ENCODE results near the gene NAT9. TPM values are rescaled to one million over a fixed set of nuclear protein-coding genes. Genes with fewer than 3 reads are reported as not detected.

Gene NAT9
- total RNA-seq (29.0 and 39.6 TPM in 2 replicates), polyA plus RNA-seq (21.2 and 34.7 TPM in 2 replicates), polyA minus RNA-seq (ENCODE audit: low replicate concordance) (28.4 and 31.8 TPM in 2 replicates)
- polyA plus RNA-seq (2012) = 33.8 and 47.6 TPM in 2 replicates

DNA sequence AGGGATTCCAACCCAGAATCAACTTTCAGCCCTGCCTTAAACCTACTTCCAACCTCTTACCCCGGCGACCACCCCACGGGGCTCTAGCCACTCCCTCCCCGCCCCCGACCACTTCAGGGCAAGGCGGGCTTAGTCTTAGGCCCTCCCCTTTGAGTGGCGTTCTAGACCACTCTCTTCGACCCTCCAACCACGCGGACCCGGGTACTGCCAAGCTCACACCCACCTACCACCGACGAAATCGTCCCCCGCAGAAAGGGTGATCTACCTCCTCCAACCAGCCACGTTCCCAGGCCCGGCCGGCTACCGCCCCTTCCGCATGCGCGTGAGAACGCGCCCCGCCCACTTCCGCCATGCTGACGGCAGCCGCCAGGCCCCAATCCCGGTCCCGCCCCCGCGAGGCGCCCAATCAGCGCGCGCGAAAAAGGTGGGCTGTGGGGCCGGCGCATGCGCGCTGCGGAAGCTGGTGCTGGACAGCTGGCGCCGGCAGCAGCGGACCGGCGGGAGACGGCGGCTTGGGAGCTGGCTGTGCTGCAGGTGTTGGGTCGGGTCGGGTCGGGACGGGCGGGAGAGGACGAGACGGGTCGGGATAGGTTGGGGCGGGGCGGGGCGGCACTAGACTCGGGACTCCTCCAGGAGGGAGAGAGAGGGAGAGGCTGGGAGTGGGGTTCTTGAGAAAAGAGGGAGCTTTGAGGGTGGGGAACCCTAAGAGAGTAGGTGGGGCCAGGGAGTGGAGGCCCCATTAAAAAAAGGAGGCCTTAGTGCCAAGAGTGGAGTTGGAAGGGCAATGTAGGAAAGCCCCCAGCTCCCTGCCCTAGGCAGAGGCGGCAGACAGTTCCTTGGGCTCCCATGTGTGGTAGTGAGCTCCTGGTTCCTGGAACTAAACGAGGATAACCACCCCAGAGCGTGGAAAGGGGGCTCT is at the start of gene NAT9:
TSS of gene NAT9 (minus strand) at position 302 of the 919 bp plus-strand sequence. CDS start 647 bp downstream, outside the sequence.
- peak within 1 kb of the TSS; percentile 84 for H3K27ac ChIP-seq (ENCODE audit: insufficient read depth, low read length)
- H3K79me2 ChIP-seq (ENCODE audit: control insufficient read depth, insufficient read depth, low read length) = peaks cover 20% of the 10 kb centered on the region
- peak within 1 kb of the TSS; percentile 72 for H3K9ac ChIP-seq (ENCODE audit: insufficient read depth, low read length)
- peak within 1 kb of the TSS; percentile 87 for H3K4me2 ChIP-seq (ENCODE audit: extremely low read depth, insufficient read depth, low read length)
- H3K9me3 ChIP-seq (ENCODE audit: control insufficient read depth, insufficient read depth, low read depth, low read length) = no peaks in the 10 kb centered on the region
- H4K20me1 ChIP-seq (ENCODE audit: control insufficient read depth, extremely low read depth, insufficient read depth, low read length) = no peaks in the 10 kb centered on the region
- peak within 1 kb of the TSS; percentile 82 to 97 (median 93) for H3K4me3 ChIP-seq (replicated peaks in 1 of 4; ENCODE audit: control extremely low read depth in 1 of 4, insufficient read depth in 1 of 4, low read depth in 3 of 4, low read length in 4 of 4)
- DNase-seq (ENCODE audit: low read depth in 2 of 2) = peak; percentile 92 to 94
- H2AFZ ChIP-seq (ENCODE audit: low read length) = peak within 1 kb of the TSS; percentile 94
- H3K27me3 ChIP-seq (ENCODE audit: control insufficient read depth, insufficient read depth, low read length) = no peaks in the 10 kb centered on the region
- H3K4me1 ChIP-seq (ENCODE audit: control insufficient read depth, extremely low read depth, insufficient read depth, low read length) = peaks cover 4% of the 10 kb centered on the region
- H3K36me3 ChIP-seq (ENCODE audit: control insufficient read depth, insufficient read depth, low read length) = peaks cover 18% of the 10 kb centered on the region
- TF ChIP-seq, protein P1, sequence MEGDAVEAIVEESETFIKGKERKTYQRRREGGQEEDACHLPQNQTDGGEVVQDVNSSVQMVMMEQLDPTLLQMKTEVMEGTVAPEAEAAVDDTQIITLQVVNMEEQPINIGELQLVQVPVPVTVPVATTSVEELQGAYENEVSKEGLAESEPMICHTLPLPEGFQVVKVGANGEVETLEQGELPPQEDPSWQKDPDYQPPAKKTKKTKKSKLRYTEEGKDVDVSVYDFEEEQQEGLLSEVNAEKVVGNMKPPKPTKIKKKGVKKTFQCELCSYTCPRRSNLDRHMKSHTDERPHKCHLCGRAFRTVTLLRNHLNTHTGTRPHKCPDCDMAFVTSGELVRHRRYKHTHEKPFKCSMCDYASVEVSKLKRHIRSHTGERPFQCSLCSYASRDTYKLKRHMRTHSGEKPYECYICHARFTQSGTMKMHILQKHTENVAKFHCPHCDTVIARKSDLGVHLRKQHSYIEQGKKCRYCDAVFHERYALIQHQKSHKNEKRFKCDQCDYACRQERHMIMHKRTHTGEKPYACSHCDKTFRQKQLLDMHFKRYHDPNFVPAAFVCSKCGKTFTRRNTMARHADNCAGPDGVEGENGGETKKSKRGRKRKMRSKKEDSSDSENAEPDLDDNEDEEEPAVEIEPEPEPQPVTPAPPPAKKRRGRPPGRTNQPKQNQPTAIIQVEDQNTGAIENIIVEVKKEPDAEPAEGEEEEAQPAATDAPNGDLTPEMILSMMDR (conservative IDR thresholded peaks at IDR 0.05 in 1 of 2, IDR thresholded peaks at IDR 0.05 in 1 of 2; ENCODE audit: low read depth in 1 of 2, low read length in 2 of 2) = no peak
- no peak for TF ChIP-seq EZH2 (IDR thresholded peaks at IDR 0.05; ENCODE audit: low read length, missing control alignments)

DNA sequence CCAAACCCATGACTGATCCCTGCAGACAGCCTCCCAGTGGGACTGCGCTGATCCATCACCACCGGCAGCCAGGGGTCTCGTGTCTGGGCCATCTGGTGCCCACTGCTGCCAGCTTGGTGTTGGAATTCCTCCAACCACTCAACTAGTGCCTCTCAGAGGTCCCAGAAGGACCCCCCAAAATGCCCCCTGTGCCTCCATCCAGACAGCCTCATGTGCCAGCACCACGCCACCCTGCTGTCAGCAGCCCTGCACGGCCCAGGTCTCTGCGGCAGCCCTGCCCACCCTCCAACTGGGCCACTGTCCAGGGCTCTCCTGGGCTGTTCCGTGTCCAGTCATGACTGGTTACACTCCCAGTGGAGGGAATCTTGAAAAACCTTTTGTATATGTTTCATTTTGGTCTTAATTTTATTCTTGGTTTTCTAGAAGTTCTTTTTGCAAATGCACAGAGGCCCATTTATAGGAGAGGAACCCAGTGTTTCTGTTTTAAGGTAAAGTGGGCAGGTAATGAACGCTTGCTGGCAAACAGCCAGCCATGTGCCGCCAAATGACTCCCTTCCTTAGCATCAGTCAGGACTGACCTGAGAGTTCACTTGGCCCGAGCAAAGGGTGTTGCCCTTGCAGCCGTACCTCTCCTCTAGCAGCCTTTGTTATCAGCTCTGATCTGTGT is 48.9 kb upstream of the NAT9 start:
- Histone ChIP-seq H3K9ac (ENCODE audit: insufficient read depth, low read length) (no peak overlapping the region), H3K27me3 (ENCODE audit: control insufficient read depth, insufficient read depth, low read length) (no peaks in the 10 kb centered on the region), H3K4me3 (replicated peaks in 1 of 4; ENCODE audit: control extremely low read depth in 1 of 4, insufficient read depth in 1 of 4, low read depth in 3 of 4, low read length in 4 of 4) (no peak overlapping the region), H3K4me2 (ENCODE audit: extremely low read depth, insufficient read depth, low read length) (no peak overlapping the region), H3K27ac (ENCODE audit: insufficient read depth, low read length) (no peak overlapping the region), H3K4me1 (ENCODE audit: control insufficient read depth, extremely low read depth, insufficient read depth, low read length) (no peaks in the 10 kb centered on the region), H2AFZ (ENCODE audit: low read length) (no peak overlapping the region), H3K79me2 (ENCODE audit: control insufficient read depth, insufficient read depth, low read length) (no peaks in the 10 kb centered on the region), H4K20me1 (ENCODE audit: control insufficient read depth, extremely low read depth, insufficient read depth, low read length) (no peaks in the 10 kb centered on the region), H3K9me3 (ENCODE audit: control insufficient read depth, insufficient read depth, low read depth, low read length) (no peaks in the 10 kb centered on the region), H3K36me3 (ENCODE audit: control insufficient read depth, insufficient read depth, low read length) (peaks cover 1% of the 10 kb centered on the region)
- TF ChIP-seq, protein P1 (conservative IDR thresholded peaks at IDR 0.05 in 1 of 2, IDR thresholded peaks at IDR 0.05 in 1 of 2; ENCODE audit: low read depth in 1 of 2, low read length in 2 of 2) = no peak
- no peak for TF ChIP-seq EZH2 (IDR thresholded peaks at IDR 0.05; ENCODE audit: low read length, missing control alignments)
- DNase-seq (ENCODE audit: low read depth in 2 of 2) = no peak

- peaks cover 1% of the 10 kb centered on the region for H3K36me3 ChIP-seq (ENCODE audit: control insufficient read depth, insufficient read depth, low read length)
- H3K4me1 ChIP-seq (ENCODE audit: control insufficient read depth, extremely low read depth, insufficient read depth, low read length) = no peaks in the 10 kb centered on the region
These were observed 46.8 kb upstream of the NAT9 start for GRCh38 chr17:74822939-74823367.

More at GRCh38 chr17:74822939-74823367, 46.8 kb upstream of the NAT9 start:
- Histone ChIP-seq H3K27ac (ENCODE audit: insufficient read depth, low read length) (no peak overlapping the region), H3K27me3 (ENCODE audit: control insufficient read depth, insufficient read depth, low read length) (no peaks in the 10 kb centered on the region), H2AFZ (ENCODE audit: low read length) (no peak overlapping the region), H3K9me3 (ENCODE audit: control insufficient read depth, insufficient read depth, low read depth, low read length) (no peaks in the 10 kb centered on the region), H3K4me2 (ENCODE audit: extremely low read depth, insufficient read depth, low read length) (no peak overlapping the region), H3K9ac (ENCODE audit: insufficient read depth, low read length) (no peak overlapping the region), H3K79me2 (ENCODE audit: control insufficient read depth, insufficient read depth, low read length) (no peaks in the 10 kb centered on the region), H4K20me1 (ENCODE audit: control insufficient read depth, extremely low read depth, insufficient read depth, low read length) (no peaks in the 10 kb centered on the region), H3K4me3 (replicated peaks in 1 of 4; ENCODE audit: control extremely low read depth in 1 of 4, insufficient read depth in 1 of 4, low read depth in 3 of 4, low read length in 4 of 4) (no peak overlapping the region)
- no peak for TF ChIP-seq EZH2 (IDR thresholded peaks at IDR 0.05; ENCODE audit: low read length, missing control alignments)
- no peak for DNase-seq (ENCODE audit: low read depth in 2 of 2)
